Skeletal muscle satellite cell (primary cell): Measurements from ENCODE around the gene AATF.
A peak's percentile ranks its signal among the peaks of the same experiment; 100 is the strongest.

ENCODE experiments used
- H3K27me3 ChIP-seq: 2 replicates; pipeline ENCODE4 v1.7.0; 2013; ENCODE audit warnings: low read length; ENCODE audit not compliant: control insufficient read depth, insufficient read depth
- H3K36me3 ChIP-seq: 2 replicates; pipeline ENCODE4 v1.7.0; 2013; ENCODE audit warnings: mild to moderate bottlenecking, control low read depth, low read length; ENCODE audit not compliant: insufficient read depth
- H3K4me1 ChIP-seq: 2 replicates; pipeline ENCODE4 v1.7.0; 2013; ENCODE audit warnings: low read length; ENCODE audit not compliant: control insufficient read depth, insufficient read depth
- H3K4me2 ChIP-seq: 2 replicates; pipeline ENCODE4 v1.7.0; 2013; ENCODE audit warnings: mild to moderate bottlenecking, low read length
- H3K4me3 ChIP-seq: 2 replicates; pipeline ENCODE4 v1.7.0; 2013; ENCODE audit warnings: low read length
- H3K9ac ChIP-seq: 2 replicates; pipeline ENCODE4 v1.7.0; 2013; ENCODE audit warnings: mild to moderate bottlenecking, low read depth, low read length, moderate library complexity
- H3K9me3 ChIP-seq: replicated peaks from 2 replicates; pipeline ENCODE4 v1.7.0; 2013; ENCODE audit warnings: mild to moderate bottlenecking, control low read depth, low read length

Gene AATF

DNA sequence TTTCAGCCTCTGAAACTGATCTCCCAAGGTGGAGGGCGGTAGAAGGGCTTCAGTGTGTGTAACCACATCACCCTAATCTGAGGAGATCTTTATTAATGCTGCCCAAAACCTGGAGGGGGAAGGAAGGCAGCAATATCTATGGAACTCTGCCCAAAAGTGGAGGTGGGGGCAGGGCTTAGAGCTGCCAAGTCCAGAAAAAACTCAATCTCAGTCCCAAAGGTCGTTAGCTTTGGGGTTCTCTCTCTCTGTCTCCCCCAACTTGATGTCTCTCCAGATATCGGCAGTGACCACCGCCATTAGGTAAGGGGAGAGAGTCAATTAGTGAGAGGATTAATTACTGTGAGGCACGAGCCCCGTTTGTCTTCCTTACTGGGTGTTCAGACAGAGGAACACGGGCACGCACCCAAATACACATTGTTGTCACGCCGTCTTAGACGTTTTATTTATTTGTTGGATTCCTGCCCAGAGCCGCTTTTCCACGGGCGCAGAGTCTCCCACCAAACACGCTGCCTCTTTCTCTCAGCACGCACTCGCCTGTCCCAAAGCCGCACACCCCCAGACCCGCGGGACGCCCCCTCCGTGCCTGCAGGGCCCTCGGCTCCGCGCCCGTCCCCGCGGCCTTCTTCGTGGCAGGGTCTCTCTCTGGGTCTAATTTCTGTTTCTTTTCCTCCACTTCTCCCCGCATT is 16.9 kb upstream of the AATF start:
- Histone ChIP-seq H3K4me1 (peaks cover 33% of the 10 kb centered on the region), H3K27me3 (peaks cover 96% of the 10 kb centered on the region), H3K4me3 (peak overlapping the region; percentile 46), H3K36me3 (no peaks in the 10 kb centered on the region), H3K9me3 (no peaks in the 10 kb centered on the region), H3K4me2 (peak overlapping the region; percentile 60), H3K9ac (no peak overlapping the region)

DNA sequence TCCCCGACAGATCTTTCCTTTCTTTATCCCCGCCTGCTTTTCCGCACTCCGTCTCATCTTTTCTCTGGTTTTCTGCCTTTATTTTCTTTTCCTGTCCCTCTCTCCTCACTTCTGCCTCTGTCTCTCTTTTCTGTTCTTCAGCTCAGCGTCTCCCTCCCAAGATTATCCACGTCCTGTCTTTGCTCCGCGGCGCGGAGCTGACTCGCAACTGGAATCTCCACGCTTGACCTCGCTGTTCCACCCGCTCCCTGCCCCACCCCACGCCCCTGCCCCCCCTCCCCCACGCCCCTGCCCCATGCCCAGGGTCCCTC is 16.4 kb upstream of the AATF start:
- H3K4me1 ChIP-seq, result peaks cover 38% of the 10 kb centered on the region
- no peak overlapping the region for H3K9ac ChIP-seq

DNA sequence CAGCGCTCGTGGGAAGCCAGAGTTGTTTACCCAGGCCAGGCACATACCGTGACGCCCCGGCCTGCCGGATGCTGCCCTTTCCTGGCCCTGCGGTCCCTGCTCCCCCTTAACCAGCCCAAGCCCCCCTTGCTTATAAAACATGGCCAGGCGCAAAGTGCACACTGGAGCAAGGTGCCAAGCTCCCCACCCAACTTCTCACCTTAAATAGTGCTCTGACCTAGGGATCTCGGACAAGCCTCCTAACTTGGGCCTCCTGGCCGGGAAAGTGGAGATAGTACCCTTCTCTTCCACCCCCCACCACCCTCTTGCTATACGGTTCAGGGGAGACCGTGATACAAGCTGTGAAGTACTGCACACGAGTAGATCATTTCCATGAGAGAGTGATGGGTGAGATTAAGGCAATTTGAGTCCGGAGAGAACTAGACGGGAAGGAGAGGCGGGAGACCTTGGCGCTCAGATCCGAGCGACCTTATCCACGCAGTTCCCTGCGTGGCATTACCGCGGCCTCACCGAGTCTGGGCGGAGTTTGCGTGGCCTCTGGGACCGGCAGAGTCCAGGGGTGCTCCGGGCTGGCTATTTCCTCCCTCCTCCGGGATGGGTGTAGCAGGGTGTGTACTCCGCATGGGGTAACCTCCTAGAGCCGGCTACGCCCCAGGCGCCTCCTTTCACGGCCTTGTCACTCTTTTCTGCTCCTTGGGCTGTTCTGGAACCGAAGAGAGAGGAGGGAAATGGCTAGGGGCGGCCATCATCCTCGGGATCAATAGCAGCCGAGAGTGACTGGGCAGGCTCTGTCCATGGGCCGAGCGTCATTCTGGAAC is 15.9 kb upstream of the AATF start:
- Histone ChIP-seq H3K27me3 (peaks cover 98% of the 10 kb centered on the region), H3K4me3 (no peak overlapping the region), H3K4me1 (peaks cover 43% of the 10 kb centered on the region), H3K4me2 (no peak overlapping the region), H3K36me3 (no peaks in the 10 kb centered on the region), H3K9me3 (no peaks in the 10 kb centered on the region), H3K9ac (no peak overlapping the region)

More for the DNA sequence above, 16.4 kb upstream of the AATF start:
- no peak overlapping the region for H3K4me3 ChIP-seq
- peaks cover 97% of the 10 kb centered on the region for H3K27me3 ChIP-seq
- H3K36me3 ChIP-seq, result no peaks in the 10 kb centered on the region
- peak overlapping the region; percentile 60 for H3K4me2 ChIP-seq
- H3K9me3 ChIP-seq, result no peaks in the 10 kb centered on the region

DNA sequence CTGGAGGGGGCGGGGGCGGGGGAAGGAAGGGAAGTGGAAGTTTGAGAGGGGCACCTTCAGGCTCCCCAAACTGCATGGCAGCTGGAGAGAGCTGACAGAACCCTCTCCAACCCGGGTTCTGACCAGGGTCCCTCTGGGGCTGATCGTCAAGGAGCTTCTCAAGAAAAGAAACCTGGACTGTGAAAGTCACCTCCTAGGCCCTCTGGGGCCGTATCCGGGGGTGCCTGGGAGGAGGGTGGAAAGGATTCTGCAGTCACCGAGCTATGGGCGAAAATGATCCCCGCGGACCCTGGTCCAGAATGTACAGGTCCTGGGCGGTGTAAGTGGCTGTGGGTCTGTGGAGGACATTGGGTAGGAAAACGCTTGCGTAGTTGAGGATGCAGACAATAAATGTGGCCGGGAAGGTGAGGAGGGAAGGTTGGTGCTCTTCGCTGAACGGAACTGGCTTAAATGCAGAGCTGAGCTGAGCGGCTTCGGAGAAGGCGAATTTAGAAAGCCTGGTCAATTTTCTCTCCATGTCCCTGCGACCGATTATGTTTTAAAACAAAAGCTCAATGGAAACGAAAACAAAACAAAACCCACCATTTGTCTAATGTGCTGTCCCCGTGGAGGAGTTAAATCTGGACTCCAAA is 15.1 kb upstream of the AATF start:
- H3K4me1 ChIP-seq, result peaks cover 47% of the 10 kb centered on the region
- no peak overlapping the region for H3K9ac ChIP-seq
- no peaks in the 10 kb centered on the region for H3K36me3 ChIP-seq
- no peak overlapping the region for H3K4me3 ChIP-seq
- H3K9me3 ChIP-seq, result no peaks in the 10 kb centered on the region
- peaks cover 99% of the 10 kb centered on the region for H3K27me3 ChIP-seq
- H3K4me2 ChIP-seq, result peak overlapping the region; percentile 60

DNA sequence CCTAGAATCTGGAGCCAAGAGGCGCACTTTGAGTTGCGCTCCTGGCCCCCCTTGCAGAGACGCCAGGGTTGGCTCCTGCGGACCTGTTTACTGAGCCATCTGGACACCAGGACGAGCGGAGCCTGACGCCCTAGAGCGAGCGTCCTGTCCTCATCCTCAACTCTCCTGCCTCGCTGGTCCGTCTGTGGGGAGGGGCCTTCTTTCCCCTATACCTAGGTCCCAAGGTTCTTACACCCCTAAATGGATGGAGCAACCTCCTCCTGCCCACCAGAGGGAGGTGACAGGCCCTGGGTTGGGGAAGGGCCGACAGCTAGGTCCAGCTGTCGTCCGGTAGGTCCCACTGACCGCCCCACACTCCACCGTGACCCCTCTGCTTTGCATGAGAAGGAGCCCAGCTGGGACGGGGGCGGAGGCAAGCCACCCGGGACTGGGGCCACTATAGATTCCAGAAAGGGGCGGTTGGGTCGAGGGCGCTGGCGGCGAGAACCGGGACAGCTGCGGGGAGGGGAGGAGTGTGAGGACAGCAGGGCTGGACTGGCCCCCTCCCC is 14.5 kb upstream of the AATF start:
- H3K9me3 ChIP-seq, result no peaks in the 10 kb centered on the region
- H3K9ac ChIP-seq, result no peak overlapping the region
- peaks cover 47% of the 10 kb centered on the region for H3K4me1 ChIP-seq

DNA sequence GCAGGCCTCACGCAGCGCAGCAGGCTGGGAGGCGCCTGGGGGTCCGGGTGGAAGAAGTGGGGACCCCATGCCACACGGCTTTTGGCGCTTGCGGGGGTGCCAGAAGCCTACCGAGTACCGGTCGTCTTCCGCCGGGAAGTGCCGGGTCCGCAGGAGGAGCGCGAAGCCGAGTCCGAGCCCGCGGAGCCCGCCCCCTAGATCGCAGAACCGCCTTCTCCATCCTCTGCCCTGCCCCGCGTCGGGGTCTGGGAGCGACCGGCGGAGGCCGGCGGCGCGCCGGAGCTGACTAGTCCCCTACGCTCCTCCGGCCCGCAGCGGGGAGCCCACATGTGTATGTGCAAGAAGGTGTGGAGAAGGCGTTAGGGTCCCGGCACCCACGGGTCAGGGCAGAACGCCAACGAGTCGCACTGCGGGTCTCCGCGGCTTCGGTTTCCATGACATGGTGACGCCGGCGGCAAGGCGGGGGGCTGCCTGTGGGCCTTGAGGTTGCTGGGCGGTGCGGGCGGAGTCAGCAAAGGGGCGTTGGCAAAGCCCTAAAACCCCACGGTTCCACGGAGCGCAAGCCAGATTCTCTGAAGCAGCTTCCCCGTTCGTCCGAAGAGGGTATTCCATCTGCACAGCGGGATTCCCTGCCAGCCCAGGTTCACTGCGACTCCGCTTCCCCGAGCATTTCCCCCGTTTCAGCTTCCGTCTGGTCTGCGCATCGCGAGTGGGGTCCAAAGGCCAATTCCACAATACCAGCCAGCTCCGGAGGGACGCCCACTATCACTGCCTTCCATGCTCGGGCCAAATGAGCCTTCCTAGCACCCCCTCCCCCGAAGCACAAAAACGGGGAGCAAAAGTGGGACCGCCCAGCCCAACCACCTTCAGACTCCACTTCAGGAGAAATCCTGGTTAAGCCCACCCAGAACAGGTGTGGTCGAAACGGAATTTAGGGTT is 13.8 kb upstream of the AATF start:
- peaks cover 47% of the 10 kb centered on the region for H3K4me1 ChIP-seq
- no peak overlapping the region for H3K4me3 ChIP-seq
- H3K27me3 ChIP-seq, result peaks cover 99% of the 10 kb centered on the region
- H3K4me2 ChIP-seq, result peak overlapping the region; percentile 64
- no peak overlapping the region for H3K9ac ChIP-seq
- no peaks in the 10 kb centered on the region for H3K9me3 ChIP-seq
- H3K36me3 ChIP-seq, result no peaks in the 10 kb centered on the region

More for the DNA sequence above, 14.5 kb upstream of the AATF start:
- H3K36me3 ChIP-seq, result no peaks in the 10 kb centered on the region
- peak overlapping the region; percentile 60 for H3K4me2 ChIP-seq
- no peak overlapping the region for H3K4me3 ChIP-seq
- H3K27me3 ChIP-seq, result peaks cover 99% of the 10 kb centered on the region

DNA sequence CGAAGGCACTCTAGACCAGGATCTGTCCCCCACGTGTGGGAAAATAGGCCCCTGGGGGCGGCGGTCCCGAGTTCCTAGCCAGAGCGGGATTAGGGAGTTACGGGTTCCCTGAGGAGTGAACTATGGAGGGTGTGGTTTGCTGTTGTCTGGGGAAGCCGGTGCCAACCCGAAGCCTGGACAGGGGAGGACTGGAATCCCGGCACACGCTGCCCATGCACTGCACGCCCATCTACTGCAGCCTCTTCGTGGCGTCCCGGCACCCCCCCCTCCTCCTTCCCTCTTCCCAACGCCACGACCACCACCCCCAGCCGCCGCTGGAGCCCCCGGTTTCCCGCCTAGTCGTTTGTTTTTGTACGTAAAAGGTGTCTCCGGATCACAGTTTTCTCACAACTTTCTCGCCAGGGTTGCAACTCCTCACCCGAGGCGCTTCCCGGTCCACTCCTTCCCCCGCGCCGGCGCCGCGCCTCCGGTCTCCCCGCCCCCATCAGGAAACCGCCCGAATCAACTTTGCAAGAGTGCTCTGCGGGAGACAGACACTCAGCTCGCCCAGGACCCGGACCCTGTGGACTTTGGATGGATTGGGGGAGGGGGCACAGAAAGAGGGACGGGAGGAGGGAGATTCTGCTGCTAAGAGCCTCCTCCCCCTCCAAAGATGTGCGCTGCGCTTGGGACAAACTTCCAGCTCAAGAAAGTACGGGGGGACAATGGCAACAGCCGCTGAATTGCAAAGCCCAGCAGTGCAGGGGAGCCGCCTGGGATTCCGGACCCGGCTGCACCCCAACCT is 12.9 kb upstream of the AATF start:
- peaks cover 47% of the 10 kb centered on the region for H3K4me1 ChIP-seq
- peaks cover 97% of the 10 kb centered on the region for H3K27me3 ChIP-seq
- no peaks in the 10 kb centered on the region for H3K36me3 ChIP-seq
- H3K4me2 ChIP-seq, result peak overlapping the region; percentile 64
- peak overlapping the region; percentile 40 for H3K4me3 ChIP-seq
- H3K9me3 ChIP-seq, result no peaks in the 10 kb centered on the region
- H3K9ac ChIP-seq, result no peak overlapping the region

DNA sequence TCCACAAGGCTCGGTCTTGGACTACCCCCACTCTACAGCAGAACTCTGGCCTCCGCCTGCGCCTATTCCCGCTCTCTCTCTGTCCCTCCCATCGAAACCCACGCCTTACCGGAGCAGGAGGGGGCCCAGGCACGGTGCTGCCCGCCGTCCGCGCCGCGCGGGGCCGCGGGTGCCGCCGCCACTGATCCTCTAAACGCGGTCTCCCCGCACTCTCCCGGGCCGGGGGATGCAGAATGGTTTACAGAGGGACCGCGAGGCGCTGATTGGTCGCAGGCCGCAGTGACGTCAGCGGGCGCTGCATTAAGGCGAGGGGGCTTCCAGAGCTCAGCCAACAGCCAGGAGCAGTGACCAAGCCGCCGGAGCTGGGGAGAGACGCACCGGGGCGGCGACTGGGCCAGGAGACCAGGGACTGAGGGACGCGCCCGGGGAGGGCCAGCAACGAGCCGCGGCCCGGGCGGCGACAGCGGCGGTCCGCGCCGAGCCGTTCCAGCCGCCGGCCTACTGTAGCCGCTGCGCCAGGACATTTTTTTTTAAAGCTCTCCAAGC is 12.2 kb upstream of the AATF start:
- Histone ChIP-seq H3K9ac (no peak overlapping the region), H3K27me3 (peaks cover 97% of the 10 kb centered on the region)

DNA sequence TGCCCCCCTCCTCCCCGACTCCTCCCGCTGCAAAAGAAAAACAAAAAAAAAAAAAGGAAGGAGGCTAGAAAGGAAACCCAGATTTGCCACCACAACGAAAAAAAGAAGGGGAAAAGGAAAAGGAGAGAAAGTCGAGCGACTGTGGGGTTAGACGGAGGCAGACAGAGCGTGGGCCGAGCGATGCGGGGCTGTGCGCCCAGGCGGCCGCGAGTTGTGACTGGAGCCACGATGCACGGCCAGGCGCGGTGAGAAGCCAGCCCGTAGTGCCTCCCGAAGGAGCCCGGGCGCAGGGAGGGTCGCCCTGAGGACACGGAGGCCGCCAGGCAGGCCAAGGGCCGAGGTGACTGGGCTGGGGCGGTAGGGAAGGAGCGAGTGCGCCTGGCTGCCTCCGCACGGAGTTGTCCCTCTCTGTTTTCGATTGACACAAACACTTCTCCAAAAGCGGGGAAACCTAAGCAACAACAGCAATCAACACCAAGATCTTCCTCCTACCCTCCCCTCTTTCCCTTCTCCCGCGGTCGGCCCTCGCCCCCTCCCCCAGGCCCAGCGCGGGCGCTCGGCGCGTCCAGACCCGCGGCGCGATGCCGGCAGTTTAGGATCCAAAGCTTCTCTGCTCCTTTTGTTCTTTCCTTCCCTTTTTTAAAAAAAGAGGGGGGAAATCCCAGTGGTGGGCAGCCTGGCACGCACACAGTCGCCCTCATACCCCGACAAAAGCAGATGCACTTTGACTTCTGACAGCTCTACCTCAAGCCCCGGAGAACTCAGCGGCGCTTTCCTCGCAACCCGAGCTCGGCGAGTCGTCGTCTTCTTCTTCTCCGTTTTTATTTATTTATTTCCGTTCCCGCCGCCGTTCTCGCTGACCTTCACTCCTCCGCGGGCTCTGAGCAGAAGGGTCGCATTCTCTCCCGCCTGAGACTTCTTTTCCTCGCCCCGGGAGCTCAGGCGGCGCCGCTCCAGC is 11.5 kb upstream of the AATF start, which contains the start of gene LHX1:
LHX1 (plus strand) TSS at position 475 of the 958 bp plus-strand sequence. CDS start 723 bp downstream, outside the sequence.
- H3K27me3 ChIP-seq, result peaks cover 97% of the 10 kb centered on the region
- H3K4me2 ChIP-seq, result peak within 1 kb of the TSS; percentile 64
- H3K9ac ChIP-seq, result no peak within 1 kb of the TSS
- H3K4me1 ChIP-seq, result peaks cover 45% of the 10 kb centered on the region
- H3K9me3 ChIP-seq, result no peaks in the 10 kb centered on the region
- H3K4me3 ChIP-seq, result peak within 1 kb of the TSS; percentile 40
- H3K36me3 ChIP-seq, result no peaks in the 10 kb centered on the region

More for the DNA sequence above, 12.2 kb upstream of the AATF start:
- H3K4me2 ChIP-seq, result peak overlapping the region; percentile 64
- peaks cover 47% of the 10 kb centered on the region for H3K4me1 ChIP-seq
- no peaks in the 10 kb centered on the region for H3K36me3 ChIP-seq
- H3K9me3 ChIP-seq, result no peaks in the 10 kb centered on the region
- H3K4me3 ChIP-seq, result peak overlapping the region; percentile 40
